ENCODE measurements around the gene NRXN3. TPM values are rescaled to one million over a fixed set of nuclear protein-coding genes. Genes with fewer than 3 reads are reported as not detected.

Gene NRXN3
- total RNA-seq, result 2.6 and 3.3 TPM in 2 replicates

DNA sequence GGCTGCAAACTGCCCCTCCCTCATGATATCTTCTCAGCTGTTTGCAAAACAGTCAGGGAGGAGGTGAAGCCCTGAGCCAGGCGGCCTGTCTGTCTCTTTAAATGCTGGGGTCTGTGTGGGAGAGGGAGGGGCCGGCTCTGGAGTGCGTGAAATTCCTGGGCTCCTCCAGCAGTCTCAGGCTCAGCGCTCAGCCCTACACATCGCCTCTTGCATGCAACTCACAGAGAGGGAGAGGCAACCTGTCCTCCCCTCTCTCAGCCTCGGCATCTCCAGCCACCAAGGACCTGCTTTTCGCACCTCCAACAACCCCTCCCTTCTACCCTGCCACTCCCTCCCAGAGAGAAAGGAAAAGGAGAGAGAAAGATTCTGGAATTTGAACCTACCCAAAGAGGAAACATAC lies at the start of gene NRXN3:
Gene NRXN3 (plus strand): TSS at position 171 of the 400 bp plus-strand sequence. CDS start 72,721 bp downstream, outside the sequence.

